ENCODE data around the gene SESTD1. TPM values are rescaled to one million over a fixed set of nuclear protein-coding genes. Genes with fewer than 3 reads are reported as not detected.

The SESTD1 gene
- polyA plus RNA-seq, 3 donors = 25.3 to 44.4 (median 25.3) TPM

- peaks cover 11 to 17% of the 10 kb centered on the region in 2 donors for H3K9me3 ChIP-seq (replicated peaks in 1 of 2; ENCODE audit: control insufficient read depth in 1 of 2, insufficient read depth in 1 of 2, low read length in 2 of 2)
- no peaks in the 10 kb centered on the region for H3K4me1 ChIP-seq (ENCODE audit: control insufficient read depth in 1 of 2, insufficient read depth in 2 of 2, low read length in 2 of 2)
- no peak overlapping the region for H3K9ac ChIP-seq (ENCODE audit: insufficient read depth, low read length, poor library complexity, severe bottlenecking)
- DNase-seq = no peak
- no peak overlapping the region for H3K4me2 ChIP-seq (replicated peaks; ENCODE audit: extremely low read depth, low read length, poor library complexity, severe bottlenecking)
- H3K36me3 ChIP-seq (replicated peaks in 1 of 2; ENCODE audit: control insufficient read depth in 1 of 2, insufficient read depth in 2 of 2, low read length in 2 of 2) = no peaks in the 10 kb centered on the region
- Mint-ChIP-seq H3K4me3 (no peak overlapping the region), H3K27ac (no peak overlapping the region), H3K9me3 (peaks cover 12 to 28% (median 21%) of the 10 kb centered on the region in 7 donors), H3K27me3 (ENCODE audit: low read depth in 3 of 3) (no peaks in the 10 kb centered on the region), H3K36me3 (no peaks in the 10 kb centered on the region), H3K4me1 (no peaks in the 10 kb centered on the region)
- H3K4me3 ChIP-seq (replicated peaks in 1 of 3; ENCODE audit: low read depth in 2 of 3, low read length in 3 of 3) = no peak overlapping the region
- H4K20me1 ChIP-seq (ENCODE audit: insufficient read depth, low read length) = no peaks in the 10 kb centered on the region
- no peak overlapping the region for H3K27ac ChIP-seq (ENCODE audit: low read depth in 1 of 2, low read length in 2 of 2)
- no peak overlapping the region for H2AFZ ChIP-seq (ENCODE audit: insufficient read depth, low read depth, low read length, poor library complexity, severe bottlenecking)
- no peaks in the 10 kb centered on the region for H3K27me3 ChIP-seq (ENCODE audit: control insufficient read depth in 2 of 2, insufficient read depth in 2 of 2, low read length in 2 of 2)
- WGBS (ENCODE audit: insufficient coverage) = 100% methylated on average over 1 of the region's 2 CpGs
- TF ChIP-seq CTCF (IDR thresholded peaks at IDR 0.05) = no peak
- no peaks in the 10 kb centered on the region for H3K79me2 ChIP-seq (ENCODE audit: insufficient read depth, low read length)
- intact Hi-C loops (cut with micrococcal nuclease) = no loop called here
Observed at GRCh38 chr2:179068991-179069643, 195.5 kb downstream of the SESTD1 start.

GRCh38 chr2:179059026-179059700 lies 205.5 kb downstream of the SESTD1 start:
- no peak overlapping the region for H2AFZ ChIP-seq (ENCODE audit: insufficient read depth, low read depth, low read length, poor library complexity, severe bottlenecking)
- no peaks in the 10 kb centered on the region for H3K9me3 ChIP-seq (replicated peaks in 1 of 2; ENCODE audit: control insufficient read depth in 1 of 2, insufficient read depth in 1 of 2, low read length in 2 of 2)
- no peaks in the 10 kb centered on the region for H3K27me3 ChIP-seq (ENCODE audit: control insufficient read depth in 2 of 2, insufficient read depth in 2 of 2, low read length in 2 of 2)
- H3K27me3 Mint-ChIP-seq (ENCODE audit: low read depth in 3 of 3) = peaks cover 0 to 11% (median 0%) of the 10 kb centered on the region in 3 donors
- H3K9ac ChIP-seq (ENCODE audit: insufficient read depth, low read length, poor library complexity, severe bottlenecking) = no peak overlapping the region
- no peak overlapping the region for H3K4me3 Mint-ChIP-seq
- H4K20me1 ChIP-seq (ENCODE audit: insufficient read depth, low read length) = no peaks in the 10 kb centered on the region
- intact Hi-C loops (cut with micrococcal nuclease) = no loop called here
- H3K36me3 Mint-ChIP-seq = no peaks in the 10 kb centered on the region
- DNase-seq = no peak
- no peak for TF ChIP-seq CTCF (IDR thresholded peaks at IDR 0.05)
- peaks cover 0 to 6% (median 2%) of the 10 kb centered on the region in 7 donors for H3K9me3 Mint-ChIP-seq
- H3K4me1 ChIP-seq (ENCODE audit: control insufficient read depth in 1 of 2, insufficient read depth in 2 of 2, low read length in 2 of 2) = peaks cover 0 to 2% of the 10 kb centered on the region in 2 donors
- H3K4me1 Mint-ChIP-seq = peaks cover 11% of the 10 kb centered on the region
- no peaks in the 10 kb centered on the region for H3K79me2 ChIP-seq (ENCODE audit: insufficient read depth, low read length)
- no CpG with 5 or more reads among the region's 2 CpGs for WGBS (ENCODE audit: insufficient coverage)
- no peak overlapping the region for H3K4me3 ChIP-seq (replicated peaks in 1 of 3; ENCODE audit: low read depth in 2 of 3, low read length in 3 of 3)
- no peak overlapping the region for H3K27ac ChIP-seq (ENCODE audit: low read depth in 1 of 2, low read length in 2 of 2)
- H3K36me3 ChIP-seq (replicated peaks in 1 of 2; ENCODE audit: control insufficient read depth in 1 of 2, insufficient read depth in 2 of 2, low read length in 2 of 2) = no peaks in the 10 kb centered on the region
- H3K27ac Mint-ChIP-seq = peak overlapping the region in 3 of 7 donors; percentile 19 to 53 (median 40)
- no peak overlapping the region for H3K4me2 ChIP-seq (replicated peaks; ENCODE audit: extremely low read depth, low read length, poor library complexity, severe bottlenecking)

Data from CD14-positive monocyte (primary cell).